Astrocyte (in vitro differentiated cells and primary cell): ENCODE measurements around the gene HEG1. TPM values are rescaled to one million over a fixed set of nuclear protein-coding genes. Genes with fewer than 3 reads are reported as not detected.

Experiments used
- DNase-seq: peaks from one replicate; pipeline ENCODE4 v3.0.0-alpha.2; 2010; ENCODE audit warnings: low read depth
- FAIRE-seq: peaks from 2 replicates; lab custom pipeline; 2011; peaks lifted over from hg19 to GRCh38; lab: Jason Lieb, UNC
- H2AFZ ChIP-seq: 2 replicates; pipeline ENCODE4 v1.6.0; 2012; ENCODE audit warnings: low read depth, low read length, inconsistent platforms
- H3K27ac ChIP-seq: 2 replicates; pipeline ENCODE4 v1.5.1; 2011; ENCODE audit warnings: low read depth, low read length, inconsistent platforms
- H3K27me3 ChIP-seq: 2 replicates; pipeline ENCODE4 v1.6.0; 2011; ENCODE audit warnings: low read length, inconsistent platforms; ENCODE audit not compliant: insufficient read depth
- H3K36me3 ChIP-seq: 2 replicates; pipeline ENCODE4 v1.5.1; 2011; ENCODE audit warnings: low read length, inconsistent platforms; ENCODE audit not compliant: insufficient read depth
- H3K4me1 ChIP-seq: 2 replicates; pipeline ENCODE4 v1.5.1; 2011; ENCODE audit warnings: low read length, inconsistent platforms; ENCODE audit not compliant: insufficient read depth
- H3K4me2 ChIP-seq: 2 replicates; pipeline ENCODE4 v1.6.0; 2012; ENCODE audit warnings: low read length, inconsistent platforms
- H3K4me3 ChIP-seq: 2 replicates; pipeline ENCODE4 v1.5.1; 2011; ENCODE audit warnings: low read depth, mild to moderate bottlenecking, low read length, inconsistent platforms; ENCODE audit not compliant: insufficient read depth
- H3K79me2 ChIP-seq: 2 replicates; pipeline ENCODE4 v1.6.0; 2012; ENCODE audit warnings: mild to moderate bottlenecking, low read length, inconsistent platforms; ENCODE audit not compliant: insufficient read depth
- H3K9ac ChIP-seq: 2 replicates; pipeline ENCODE4 v1.6.0; 2012; ENCODE audit warnings: mild to moderate bottlenecking, low read length, inconsistent platforms
- H3K9me3 ChIP-seq: 2 replicates; pipeline ENCODE4 v1.5.1; 2012; ENCODE audit warnings: low read depth, mild to moderate bottlenecking, low read length, inconsistent platforms; ENCODE audit not compliant: insufficient read depth
- H4K20me1 ChIP-seq: 2 replicates; pipeline ENCODE4 v1.6.0; 2012; ENCODE audit warnings: low read length, inconsistent platforms; ENCODE audit not compliant: insufficient read depth
- H3K27ac Mint-ChIP-seq: one replicate; pipeline ENCODE4 v1.8.0; 2021; ENCODE audit warnings: mild to moderate bottlenecking, mixed read lengths; ENCODE audit not compliant: unreplicated experiment
- H3K27me3 Mint-ChIP-seq: one replicate; pipeline ENCODE4 v1.8.0; 2021; ENCODE audit warnings: low read depth, mixed read lengths; ENCODE audit not compliant: unreplicated experiment
- H3K36me3 Mint-ChIP-seq: one replicate; pipeline ENCODE4 v1.8.0; 2021; ENCODE audit warnings: low read depth, mixed read lengths; ENCODE audit not compliant: unreplicated experiment
- H3K4me1 Mint-ChIP-seq: one replicate; pipeline ENCODE4 v1.8.0; 2021; ENCODE audit warnings: low read depth, mixed read lengths; ENCODE audit not compliant: unreplicated experiment
- H3K4me3 Mint-ChIP-seq: one replicate; pipeline ENCODE4 v1.8.0; 2021; ENCODE audit warnings: mild to moderate bottlenecking, moderate library complexity, mixed read lengths; ENCODE audit not compliant: unreplicated experiment
- H3K9me3 Mint-ChIP-seq: one replicate; pipeline ENCODE4 v1.8.0; 2021; ENCODE audit warnings: mild to moderate bottlenecking, mixed read lengths; ENCODE audit not compliant: unreplicated experiment
- CTCF ChIP-seq: IDR thresholded peaks from 2 replicates; pipeline ENCODE4 v1.5.1; 2011; ENCODE audit warnings: low read depth, mild to moderate bottlenecking, inconsistent platforms, low read length, moderate library complexity; ENCODE audit not compliant: insufficient read depth
- EZH2 ChIP-seq: IDR thresholded peaks from 2 replicates; pipeline ENCODE4 v1.6.1; 2012; ENCODE audit warnings: mild to moderate bottlenecking, low read length, inconsistent platforms; ENCODE audit not compliant: insufficient read depth
- total RNA-seq: library from RNA; stranded (reverse); gene quantifications from 2 replicates; pipeline ENCODE4 v1.2.1, GENCODE V29; 2021

HEG1 gene
- total RNA-seq, 1 donor from 2014 or later = 65.7 TPM

- peak overlapping the region; percentile 6 for H3K9ac ChIP-seq
- no peaks in the 10 kb centered on the region for H3K27me3 ChIP-seq
- no peak overlapping the region for H3K4me3 ChIP-seq
- Mint-ChIP-seq H3K36me3 (peaks cover 12% of the 10 kb centered on the region), H3K4me3 (no peak overlapping the region), H3K27ac (peak overlapping the region; percentile 15), H3K27me3 (no peaks in the 10 kb centered on the region), H3K4me1 (peaks cover 38% of the 10 kb centered on the region), H3K9me3 (no peaks in the 10 kb centered on the region)
- H4K20me1 ChIP-seq = peaks cover 81% of the 10 kb centered on the region
- H3K4me2 ChIP-seq = peak overlapping the region; percentile 32
- H3K9me3 ChIP-seq = no peaks in the 10 kb centered on the region
- H3K79me2 ChIP-seq = peaks cover 94% of the 10 kb centered on the region
- no peak overlapping the region for H2AFZ ChIP-seq
- H3K36me3 ChIP-seq = peaks cover 8% of the 10 kb centered on the region
- DNase-seq (peak; percentile 91), FAIRE-seq (peak; percentile 64)
- peaks cover 38% of the 10 kb centered on the region for H3K4me1 ChIP-seq
- H3K27ac ChIP-seq = no peak overlapping the region
- peak; percentile 33 for TF ChIP-seq CTCF
- TF ChIP-seq EZH2 = no peak
Measured at GRCh38 chr3:125045965-125046364, 9.8 kb downstream of the HEG1 start.

- DNase-seq = no peak
- H3K27ac Mint-ChIP-seq = no peak overlapping the region
- H4K20me1 ChIP-seq = peaks cover 81% of the 10 kb centered on the region
- H3K27ac ChIP-seq = no peak overlapping the region
- H3K9me3 Mint-ChIP-seq = no peaks in the 10 kb centered on the region
- peaks cover 38% of the 10 kb centered on the region for H3K4me1 ChIP-seq
- peak overlapping the region; percentile 32 for H3K4me2 ChIP-seq
- peaks cover 94% of the 10 kb centered on the region for H3K79me2 ChIP-seq
- no peak for FAIRE-seq
- TF ChIP-seq EZH2 = no peak
- no peak for TF ChIP-seq CTCF
- H3K9me3 ChIP-seq = no peaks in the 10 kb centered on the region
- no peak overlapping the region for H3K4me3 Mint-ChIP-seq
- H3K9ac ChIP-seq = peak overlapping the region; percentile 6
- no peaks in the 10 kb centered on the region for H3K27me3 ChIP-seq
- H3K4me3 ChIP-seq = no peak overlapping the region
- H3K36me3 ChIP-seq = peaks cover 8% of the 10 kb centered on the region
- peaks cover 31% of the 10 kb centered on the region for H3K4me1 Mint-ChIP-seq
- no peak overlapping the region for H2AFZ ChIP-seq
- H3K27me3 Mint-ChIP-seq = no peaks in the 10 kb centered on the region
- H3K36me3 Mint-ChIP-seq = peaks cover 12% of the 10 kb centered on the region
Measured at GRCh38 chr3:125045194-125045593, 10.6 kb downstream of the HEG1 start.

- no peak overlapping the region for H3K4me3 Mint-ChIP-seq
Measured at GRCh38 chr3:125043599-125044151, 12.1 kb downstream of the HEG1 start.

More at GRCh38 chr3:125043599-125044151, 12.1 kb downstream of the HEG1 start:
- Histone ChIP-seq H3K4me1 (peaks cover 52% of the 10 kb centered on the region), H3K27ac (peak overlapping the region; percentile 54), H2AFZ (no peak overlapping the region), H3K27me3 (no peaks in the 10 kb centered on the region), H3K9me3 (no peaks in the 10 kb centered on the region), H3K79me2 (peaks cover 94% of the 10 kb centered on the region), H3K4me2 (peak overlapping the region; percentile 79), H3K9ac (peak overlapping the region; percentile 68), H4K20me1 (peaks cover 82% of the 10 kb centered on the region), H3K4me3 (no peak overlapping the region), H3K36me3 (peaks cover 8% of the 10 kb centered on the region)
- FAIRE-seq = no peak
- Mint-ChIP-seq H3K27me3 (no peaks in the 10 kb centered on the region), H3K4me1 (peaks cover 40% of the 10 kb centered on the region), H3K36me3 (peaks cover 7% of the 10 kb centered on the region), H3K9me3 (no peaks in the 10 kb centered on the region), H3K27ac (no peak overlapping the region)
- no peak for DNase-seq
- TF ChIP-seq CTCF (no peak), EZH2 (no peak)
